Measurements from ENCODE around the gene S100PBP. TPM values are rescaled to one million over a fixed set of nuclear protein-coding genes. Genes with fewer than 3 reads are reported as not detected.

S100PBP gene
- total and polyA plus RNA-seq, 2 of the 13 experiments (the other 11 are each of a cell fraction or from before 2014, with no cell fraction given), result 20.4 to 26.1 TPM

GRCh38 chr1:32817159-32817814 lies at the start of gene S100PBP, which contains the start of gene YARS1 (continued):
- peak; percentile 48; the same call in 1 of the 2 replicates for TF ChIP-seq HINFP (CRISPR knock-in tag; IDR thresholded peaks at IDR 0.05; ENCODE audit: low read depth)
- peak; percentile 81; the same call in 1 of the 2 replicates for TF ChIP-seq ZNF891 (CRISPR knock-in tag; IDR thresholded peaks at IDR 0.05)
- TF ChIP-seq SMARCC2 (IDR thresholded peaks at IDR 0.05), result no peak
- peak; percentile 99 for TF ChIP-seq MAX (IDR thresholded peaks at IDR 0.05)
- TF ChIP-seq ATF4 (CRISPR knock-in tag; IDR thresholded peaks at IDR 0.05), result peak; percentile 100
- no peak for TF ChIP-seq NFRKB (IDR thresholded peaks at IDR 0.05)
- no peak for TF ChIP-seq GLI4 (CRISPR knock-in tag; IDR thresholded peaks at IDR 0.05; ENCODE audit: borderline replicate concordance)
- TF ChIP-seq ZFP91 (CRISPR knock-in tag; IDR thresholded peaks at IDR 0.05; ENCODE audit: borderline replicate concordance), result peak; percentile 96
- peak; percentile 91; the same call in 1 of the 2 replicates for TF ChIP-seq NFKBIZ (CRISPR knock-in tag; IDR thresholded peaks at IDR 0.05)
- TF ChIP-seq ZNF607 (CRISPR knock-in tag; IDR thresholded peaks at IDR 0.05; ENCODE audit: borderline replicate concordance), result no peak; the same call in 1 of the 2 replicates
- TF ChIP-seq ZNF383 (CRISPR knock-in tag; IDR thresholded peaks at IDR 0.05; ENCODE audit: borderline replicate concordance), result peak; percentile 76; the same call in 1 of the 2 replicates
- TF ChIP-seq ASH2L (IDR thresholded peaks at IDR 0.05; ENCODE audit: insufficient read length, low read depth, low read length), result peak; percentile 96
- TF ChIP-seq ZBTB26 (CRISPR knock-in tag; IDR thresholded peaks at IDR 0.05; ENCODE audit: borderline replicate concordance), result 0 out of 2 replicates have a peak, but pooled peaks have one; percentile 35
- no peak for TF ChIP-seq MBD4 (IDR thresholded peaks at IDR 0.05; ENCODE audit: borderline replicate concordance, low read length)
- peak; percentile 69; the same call in 1 of the 2 replicates for TF ChIP-seq ESRRA (CRISPR knock-in tag; IDR thresholded peaks at IDR 0.05; ENCODE audit: low read depth)
- peak; percentile 93 for TF ChIP-seq SAFB2 (CRISPR knock-in tag; IDR thresholded peaks at IDR 0.05; ENCODE audit: borderline replicate concordance, low read depth)
- no peak for TF ChIP-seq HHEX (CRISPR knock-in tag; IDR thresholded peaks at IDR 0.05)
- no peak for TF ChIP-seq PRPF4 (IDR thresholded peaks at IDR 0.05; ENCODE audit: low read depth, low read length, poor library complexity, severe bottlenecking)
- TF ChIP-seq ZNF121 (CRISPR knock-in tag; IDR thresholded peaks at IDR 0.05), result peak; percentile 36; the same call in 1 of the 2 replicates
- no peak for TF ChIP-seq TERF1 (CRISPR knock-in tag; IDR thresholded peaks at IDR 0.05)
